ENCODE results near the gene TTLL5. TPM values are rescaled to one million over a fixed set of nuclear protein-coding genes. Genes with fewer than 3 reads are reported as not detected.
"Not testable (repeated sequence)": the region's sequence is repeated elsewhere in the genome, so short reads cannot be mapped to it uniquely, and the experiment has no call there.

The TTLL5 gene
- polyA plus RNA-seq, 4 donors, result 22.1 to 33.8 (median 28.9) TPM

DNA sequence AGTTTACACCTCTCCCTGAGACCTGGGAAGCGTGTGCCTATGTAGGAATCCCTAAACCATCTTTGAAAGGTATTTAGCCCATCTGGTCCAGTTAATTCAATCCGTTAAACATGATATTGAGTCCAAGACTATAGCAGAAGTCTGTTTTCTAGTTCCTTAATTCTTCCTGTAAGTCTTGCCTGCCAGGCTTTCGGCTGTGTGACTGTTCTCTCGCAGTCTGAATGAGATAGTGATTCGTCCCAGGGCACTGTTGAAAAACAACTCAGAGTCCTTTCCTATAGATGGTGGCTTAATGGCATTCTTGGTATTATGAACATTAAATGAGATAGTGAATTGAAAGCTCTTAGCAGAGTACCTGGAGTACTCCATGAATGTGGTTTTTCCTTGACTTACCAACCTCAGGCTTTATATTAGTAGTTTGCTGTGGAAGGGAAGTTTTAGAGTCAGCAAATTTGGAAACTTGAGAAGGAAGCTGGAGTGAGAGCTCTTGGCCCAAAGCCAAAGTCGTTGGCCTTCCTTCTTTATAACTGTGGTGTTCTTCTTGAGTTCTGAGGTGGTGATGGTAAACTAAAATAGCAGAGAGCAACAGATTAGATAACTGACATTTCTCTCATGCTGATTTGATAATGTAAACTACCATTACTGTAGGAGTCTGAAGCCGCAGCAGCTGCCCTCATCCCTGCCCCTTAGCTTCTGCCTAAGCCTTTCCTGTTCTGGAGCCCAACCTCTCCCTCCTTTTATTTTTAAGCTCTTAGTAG is 244.3 kb downstream of the TTLL5 start:
- peak in 3 of 4 donors; percentile 18 to 44 (median 40) for DNase-seq (ENCODE audit: low read depth in 4 of 4, low spot score in 3 of 4)

DNA sequence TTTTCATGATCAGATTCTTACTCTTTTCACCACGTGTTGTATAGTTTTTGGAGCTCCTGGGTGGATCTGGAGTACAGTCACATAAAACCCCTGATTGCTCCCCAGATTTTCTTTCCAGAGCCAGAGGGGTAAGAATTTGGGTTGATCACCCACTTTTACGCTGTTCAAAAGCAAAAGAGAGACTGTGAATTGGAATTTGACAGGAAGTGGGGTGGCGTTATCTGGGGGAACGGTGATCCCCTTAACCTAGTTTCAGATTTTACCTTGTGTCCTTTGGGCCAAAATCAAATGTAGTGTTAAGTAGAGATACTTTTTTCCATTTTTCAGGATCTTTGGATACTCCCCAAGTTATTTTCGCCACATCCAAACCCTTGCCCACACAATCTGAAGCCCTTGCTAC is 245.2 kb downstream of the TTLL5 start:
- DNase-seq (ENCODE audit: low read depth in 4 of 4, low spot score in 3 of 4), result no peak

DNA sequence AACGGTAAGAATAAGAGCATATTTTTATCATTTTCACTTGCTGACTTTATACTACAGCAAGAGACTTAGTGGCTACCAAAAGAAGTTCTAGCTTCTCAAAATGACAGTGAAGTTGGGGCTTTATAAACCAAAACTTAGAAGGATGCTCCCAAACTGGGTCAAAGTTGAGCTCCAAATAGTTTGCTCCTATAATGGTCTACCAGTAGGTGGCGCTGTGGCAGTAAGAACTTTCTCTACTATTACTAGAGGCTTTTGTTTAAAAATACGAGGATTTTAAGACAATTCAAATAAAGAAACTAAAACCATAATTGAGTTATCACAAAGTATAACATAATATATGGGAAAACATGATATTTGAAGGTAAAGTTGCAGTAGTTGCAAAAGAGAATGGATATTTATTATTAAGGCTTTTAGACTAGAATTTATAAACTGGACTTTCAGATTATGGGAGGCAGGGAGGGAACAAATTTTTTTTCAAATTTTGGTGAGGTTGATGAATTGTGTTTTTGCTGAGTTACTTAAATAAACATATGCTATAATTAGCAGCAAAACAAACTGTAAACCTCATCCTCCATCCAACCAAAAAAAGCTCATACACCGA is 245.7 kb downstream of the TTLL5 start:
- DNase-seq (ENCODE audit: low read depth in 4 of 4, low spot score in 3 of 4), result peak in 1 of 4 donors; percentile 29

DNA sequence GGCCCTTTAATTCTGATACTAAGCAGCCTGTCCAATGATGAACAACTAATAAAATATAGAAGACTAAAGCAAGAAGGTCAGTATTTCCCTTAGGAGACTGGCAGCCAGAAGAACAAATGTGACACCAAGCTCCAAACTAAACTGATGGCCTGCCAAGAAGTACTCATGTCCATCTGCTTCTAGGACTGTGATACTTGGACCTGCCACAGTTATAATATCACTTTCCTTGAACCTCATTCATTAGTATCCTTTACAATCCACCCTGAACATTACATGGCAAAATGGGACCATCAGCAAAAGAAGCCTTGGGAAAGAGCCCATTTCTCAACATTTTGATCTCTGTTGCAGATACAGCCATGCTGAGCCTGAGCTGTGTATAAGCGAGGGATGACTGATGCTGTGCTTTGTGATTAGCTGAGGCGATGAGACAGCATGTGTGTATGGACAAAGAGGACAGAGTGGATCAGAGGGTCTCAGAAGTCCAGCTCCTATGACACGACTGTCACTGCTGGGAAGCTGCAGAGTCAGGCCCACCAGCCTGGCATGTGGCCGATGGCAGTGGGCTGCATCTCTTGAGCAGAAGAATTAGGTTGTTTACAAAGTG is 246.8 kb downstream of the TTLL5 start:
- no peak for DNase-seq (ENCODE audit: low read depth in 4 of 4, low spot score in 3 of 4)

DNA sequence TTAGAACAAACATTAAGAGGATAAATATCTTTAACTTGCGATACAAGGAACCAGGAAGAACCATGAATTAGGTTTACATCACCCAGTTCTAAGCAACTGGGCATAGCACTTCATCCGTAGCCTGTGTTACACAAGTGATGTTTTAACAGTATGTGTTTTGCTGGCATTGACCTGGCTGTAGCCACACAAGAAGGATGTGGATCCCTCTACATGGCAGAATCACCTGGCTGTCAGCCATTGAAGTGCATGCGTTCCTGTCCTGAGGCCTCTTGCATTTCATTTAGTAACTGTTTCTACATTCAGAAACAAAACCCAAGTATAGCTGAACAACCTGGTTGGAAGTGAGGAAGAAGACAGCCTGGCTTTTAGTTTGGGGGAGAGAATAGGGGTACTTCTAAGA is 248.6 kb downstream of the TTLL5 start:
- no peak for DNase-seq (ENCODE audit: low read depth in 4 of 4, low spot score in 3 of 4)

DNA sequence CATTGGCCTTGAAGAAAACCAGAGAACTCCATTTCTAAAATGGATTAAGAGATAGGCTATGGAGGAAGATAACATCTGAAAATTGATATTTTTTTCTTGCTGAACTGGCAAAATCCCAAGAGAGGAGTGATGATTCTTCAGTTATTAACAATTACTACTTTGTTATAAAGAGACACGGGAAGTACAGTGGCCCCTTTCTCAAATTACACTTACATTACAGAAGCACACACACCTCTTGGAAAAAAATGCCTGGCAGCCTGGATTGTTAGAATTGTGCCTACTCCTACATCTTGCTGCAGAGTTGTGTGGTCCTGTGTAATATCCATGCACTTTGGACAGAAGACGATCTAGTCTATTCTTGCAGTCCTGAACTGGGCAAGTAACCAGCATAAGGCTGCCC is 249.0 kb downstream of the TTLL5 start:
- DNase-seq (ENCODE audit: low read depth in 4 of 4, low spot score in 3 of 4), result no peak

DNA sequence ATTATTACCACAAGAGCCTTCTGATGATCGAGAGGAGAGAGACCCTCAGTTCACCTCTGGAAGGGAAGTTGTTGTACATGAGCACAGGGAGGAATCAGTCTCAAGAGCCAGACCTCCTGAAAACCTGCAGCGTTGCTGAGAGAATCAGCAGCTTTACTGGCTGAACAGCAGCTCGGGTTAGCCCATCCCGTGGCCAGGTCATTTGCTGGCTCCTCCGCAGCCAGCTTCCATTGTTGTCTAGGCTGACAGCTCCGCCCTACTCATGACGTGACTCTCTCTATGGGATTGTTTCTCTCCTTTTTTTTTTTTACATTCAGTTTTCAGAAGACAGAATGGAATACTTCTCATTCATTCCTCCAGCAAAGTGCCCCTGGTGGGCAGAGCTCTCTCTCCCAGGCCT is 250.8 kb downstream of the TTLL5 start:
- DNase-seq (ENCODE audit: low read depth in 4 of 4, low spot score in 3 of 4), result no peak

DNA sequence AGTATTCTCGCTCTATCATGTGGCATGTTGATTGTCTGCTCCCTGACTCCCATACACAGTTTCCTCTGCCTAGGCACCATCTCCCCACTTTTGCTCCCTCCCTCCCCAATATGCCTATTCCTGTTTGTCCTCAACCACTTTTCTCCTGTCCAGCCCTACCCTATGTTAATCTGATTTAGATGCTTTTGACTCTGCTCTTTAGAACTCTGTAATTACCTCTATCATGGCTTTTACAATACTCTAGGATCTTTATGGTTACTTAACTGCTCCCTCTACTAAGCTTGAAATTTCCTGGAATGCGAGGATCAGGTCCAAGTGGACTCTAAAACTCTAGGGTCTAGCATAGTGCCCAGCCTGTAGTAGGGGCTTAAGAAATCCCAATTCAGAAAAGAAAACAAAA is 252.1 kb downstream of the TTLL5 start:
- no peak for DNase-seq (ENCODE audit: low read depth in 4 of 4, low spot score in 3 of 4)

DNA sequence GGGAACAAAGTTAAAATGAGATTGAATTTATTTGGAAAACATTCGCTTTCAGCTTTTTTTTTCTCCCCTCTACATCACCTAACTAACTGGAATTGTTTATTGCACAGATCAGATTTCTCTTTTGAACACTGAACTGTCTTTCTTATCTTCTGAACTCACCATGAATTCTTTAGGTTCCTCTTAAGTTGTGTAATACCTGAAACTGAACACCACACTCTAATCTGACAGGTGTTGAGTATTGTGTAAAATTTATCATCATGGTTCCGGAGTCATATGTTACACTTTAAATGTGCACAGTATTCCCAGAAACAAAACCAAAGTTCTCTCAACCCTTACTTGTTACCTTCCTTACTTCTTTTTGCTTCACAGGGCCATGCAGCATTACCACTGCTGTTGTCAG is 254.0 kb downstream of the TTLL5 start:
- DNase-seq (ENCODE audit: low read depth in 4 of 4, low spot score in 3 of 4), result no peak

DNA sequence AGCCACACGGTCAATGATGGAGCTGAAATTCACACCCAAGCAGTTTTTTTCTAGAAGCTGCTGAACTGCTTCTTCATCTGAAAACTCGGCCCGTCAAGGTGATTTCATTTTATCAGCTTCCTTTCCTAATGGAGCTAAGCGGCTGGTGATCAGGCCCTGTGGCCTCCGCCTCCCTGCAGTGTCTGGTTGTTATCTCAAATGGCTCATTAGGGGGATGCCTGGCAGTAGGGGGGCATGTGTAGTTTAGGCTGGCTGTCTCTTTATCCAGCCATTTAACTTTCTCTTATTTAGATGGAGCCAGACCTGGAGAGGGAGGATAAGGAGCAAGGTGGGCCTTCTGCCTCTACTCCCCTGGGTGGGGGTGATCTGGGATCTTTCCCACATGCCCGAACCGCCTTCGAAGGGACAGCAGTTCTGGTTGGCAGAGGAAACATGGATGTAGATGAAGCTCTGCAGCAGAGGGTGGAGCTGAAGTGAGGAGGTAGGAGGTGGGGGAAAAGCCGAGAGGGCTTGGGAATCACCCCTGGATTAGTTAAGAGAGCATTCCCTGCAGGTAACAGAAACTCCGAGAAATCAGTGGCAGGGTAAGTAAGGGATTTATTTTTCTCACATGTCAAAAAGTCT is 256.4 kb downstream of the TTLL5 start:
- no peak for DNase-seq (ENCODE audit: low read depth in 4 of 4, low spot score in 3 of 4)

DNA sequence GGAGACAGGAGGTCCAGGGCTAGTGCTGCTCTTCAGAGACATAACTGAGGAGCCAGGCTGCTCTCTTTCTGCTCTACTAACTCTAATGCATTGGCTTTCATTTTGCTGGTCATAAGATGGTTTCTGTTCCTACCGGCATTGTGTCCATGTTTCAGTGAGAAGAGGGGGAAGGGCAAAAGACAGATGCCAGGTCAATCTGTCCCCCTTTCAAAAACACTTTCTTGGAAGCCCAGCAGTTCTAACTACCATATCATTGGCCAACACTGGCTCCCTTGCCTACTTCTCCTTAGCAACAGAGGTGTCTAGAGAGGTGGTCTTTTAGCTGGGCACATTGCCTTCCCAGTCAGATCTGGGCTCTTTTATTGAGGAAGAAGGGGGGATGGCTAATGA is 256.9 kb downstream of the TTLL5 start:
- DNase-seq (ENCODE audit: low read depth in 4 of 4, low spot score in 3 of 4), result no peak

DNA sequence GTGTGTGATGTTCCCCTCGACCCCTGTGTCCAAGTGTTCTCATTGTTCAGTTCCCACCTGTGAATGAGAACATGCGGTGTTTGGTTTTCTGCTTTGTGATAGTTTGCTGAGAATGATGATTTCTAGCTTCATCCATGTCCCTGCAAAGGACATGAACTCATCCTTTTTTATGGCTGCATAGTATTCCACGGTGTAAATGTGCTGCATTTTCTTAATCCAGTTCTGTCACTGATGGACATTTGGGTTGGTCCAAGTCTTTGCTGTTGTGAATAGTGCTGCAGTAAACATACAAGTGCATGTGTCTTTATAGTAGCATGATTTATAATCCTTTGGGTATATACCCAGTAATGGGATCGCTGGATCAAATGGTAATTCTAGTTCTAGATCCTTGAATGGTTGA is 259.4 kb downstream of the TTLL5 start:
- not testable (repeated sequence) for DNase-seq (ENCODE audit: low read depth in 4 of 4, low spot score in 3 of 4)

DNA sequence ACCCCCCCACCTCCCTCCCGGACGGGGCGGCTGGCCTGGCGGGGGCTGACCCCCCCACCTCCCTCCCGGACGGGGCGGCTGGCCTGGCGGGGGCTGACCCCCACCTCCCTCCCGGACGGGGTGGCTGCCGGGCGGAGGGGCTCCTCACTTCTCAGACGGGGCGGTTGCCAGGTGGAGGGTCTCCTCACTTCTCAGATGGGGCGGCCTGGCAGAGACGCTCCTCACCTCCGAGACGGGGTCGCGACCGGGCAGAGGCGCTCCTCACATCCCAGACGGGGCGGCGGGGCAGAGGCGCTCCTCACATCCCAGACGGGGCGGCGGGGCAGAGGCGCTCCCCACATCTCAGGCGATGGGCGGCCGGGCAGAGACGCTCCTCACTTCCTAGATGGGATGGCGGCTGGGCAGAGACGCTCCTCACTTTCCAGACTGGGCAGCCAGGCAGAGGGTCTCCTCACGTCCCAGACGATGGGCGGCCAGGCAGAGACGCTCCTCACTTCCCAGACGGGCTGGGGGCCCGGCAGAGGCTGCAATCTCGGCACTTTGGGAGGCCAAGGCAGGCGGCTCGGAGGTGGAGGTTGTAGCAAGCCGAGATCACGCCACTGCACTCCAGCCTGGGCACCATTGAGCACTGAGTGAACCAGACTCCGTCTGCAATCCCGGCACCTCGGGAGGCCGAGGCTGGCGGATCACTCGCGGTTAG is 264.2 kb downstream of the TTLL5 start:
- not testable (repeated sequence) for DNase-seq (ENCODE audit: low read depth in 4 of 4, low spot score in 3 of 4)

DNA sequence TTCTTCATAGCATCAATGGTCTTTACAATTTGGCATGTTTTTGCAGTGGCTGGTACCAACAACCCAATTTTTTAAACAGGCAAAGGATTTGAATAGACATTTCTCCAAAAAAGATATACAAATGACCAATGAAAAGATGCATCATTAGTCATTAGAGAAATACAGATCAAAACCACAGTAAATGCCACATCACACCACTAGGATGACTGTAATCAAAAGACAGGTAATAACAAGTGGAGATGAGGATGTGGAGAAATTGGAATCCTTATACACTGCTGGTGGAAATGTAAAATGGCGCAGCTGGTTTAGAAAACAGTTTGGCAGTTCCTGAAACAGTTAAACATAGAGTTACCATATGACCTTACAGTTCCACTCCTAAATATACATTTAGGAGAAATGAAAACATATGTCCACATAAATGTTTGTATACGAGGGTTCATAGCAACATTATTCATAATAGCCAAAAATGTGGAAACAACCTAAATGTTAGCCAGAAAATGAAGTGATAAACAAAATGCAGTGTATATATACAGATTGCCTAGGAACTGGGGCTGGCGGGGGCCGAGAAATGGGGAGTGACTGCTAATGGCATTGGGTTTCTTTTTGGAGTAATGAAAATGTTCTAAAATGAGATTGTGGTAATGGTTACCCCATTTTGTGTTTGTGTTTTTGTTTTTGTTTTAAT is 265.5 kb downstream of the TTLL5 start:
- no peak for DNase-seq (ENCODE audit: low read depth in 4 of 4, low spot score in 3 of 4)

DNA sequence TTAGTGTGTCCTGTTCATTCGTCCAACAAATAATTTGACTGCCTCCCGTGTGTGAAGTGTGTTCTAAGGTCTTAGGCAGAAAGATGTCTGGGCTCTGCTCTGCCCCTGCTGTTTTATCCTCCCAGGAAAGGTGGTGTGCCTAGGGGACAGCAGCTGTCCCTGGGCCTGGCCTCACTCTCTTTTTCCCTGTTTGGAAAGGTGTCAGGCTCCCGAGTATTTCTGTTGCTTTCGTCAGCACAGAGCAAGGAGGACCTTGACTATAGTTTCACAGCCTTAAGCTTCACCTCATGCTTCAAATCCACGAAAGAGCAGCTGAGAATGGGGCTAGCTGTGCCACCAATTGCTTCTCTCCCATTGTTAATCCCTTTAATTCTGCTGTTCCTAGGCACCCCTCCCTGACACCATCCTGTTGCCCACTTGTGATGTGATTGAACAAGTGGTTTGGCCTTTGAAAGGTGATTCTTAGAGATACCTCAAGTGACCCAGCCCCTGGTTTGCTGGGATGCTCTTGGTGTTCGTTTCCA is 266.6 kb downstream of the TTLL5 start:
- DNase-seq (ENCODE audit: low read depth in 4 of 4, low spot score in 3 of 4), result no peak

DNA sequence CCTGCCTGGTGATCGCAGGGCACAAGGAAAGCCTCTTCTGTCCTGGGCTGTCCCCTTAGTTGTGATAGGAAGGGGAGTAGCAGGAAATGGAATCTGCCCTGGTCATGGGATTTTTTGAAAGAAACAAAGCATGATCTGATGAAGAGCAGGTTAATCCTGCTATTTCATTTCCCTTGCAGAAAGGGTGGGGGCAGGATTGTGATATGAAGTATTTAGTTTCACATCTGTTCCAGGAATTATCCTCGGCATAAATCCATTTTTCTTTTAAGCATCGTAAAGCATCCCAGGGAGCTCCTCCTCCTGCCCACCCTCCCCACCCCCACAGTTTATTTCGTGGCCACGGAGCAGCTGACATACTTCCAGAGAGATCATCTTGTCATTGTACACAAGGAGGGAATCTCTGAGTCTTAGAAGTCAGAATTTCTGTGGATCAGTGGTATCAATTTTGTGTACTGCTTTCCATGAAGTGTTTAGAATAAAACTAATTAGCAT is 267.7 kb downstream of the TTLL5 start:
- DNase-seq (ENCODE audit: low read depth in 4 of 4, low spot score in 3 of 4), result peak in 1 of 4 donors; percentile 29

DNA sequence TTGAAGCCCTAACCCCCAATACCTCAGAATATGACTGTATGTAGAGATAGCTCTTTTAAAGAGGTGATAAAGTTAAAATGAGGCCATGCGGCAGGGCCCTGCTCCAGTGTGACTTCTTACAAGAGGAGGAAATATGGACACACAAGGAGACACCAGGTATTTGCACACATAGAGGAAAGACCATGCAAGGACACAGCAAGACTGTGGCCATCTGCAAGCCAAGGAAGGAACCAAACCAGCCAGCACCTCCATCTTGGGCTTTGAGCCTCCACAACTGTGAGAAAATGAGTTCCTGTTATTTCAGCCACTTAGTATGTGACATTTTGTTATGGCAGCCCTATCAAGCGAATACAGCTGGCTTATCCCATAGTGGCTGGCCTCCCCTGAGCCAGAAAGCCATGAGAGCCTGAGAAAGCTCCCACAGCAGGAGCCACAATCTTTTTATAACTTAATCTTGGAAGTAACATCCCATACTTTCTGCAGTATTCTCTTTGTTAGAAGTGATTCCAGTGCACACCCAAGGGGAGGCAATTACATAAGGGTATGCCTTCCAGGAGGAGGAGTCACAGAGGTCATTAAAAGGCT is 272.8 kb downstream of the TTLL5 start:
- DNase-seq (ENCODE audit: low read depth in 4 of 4, low spot score in 3 of 4), result no peak

DNA sequence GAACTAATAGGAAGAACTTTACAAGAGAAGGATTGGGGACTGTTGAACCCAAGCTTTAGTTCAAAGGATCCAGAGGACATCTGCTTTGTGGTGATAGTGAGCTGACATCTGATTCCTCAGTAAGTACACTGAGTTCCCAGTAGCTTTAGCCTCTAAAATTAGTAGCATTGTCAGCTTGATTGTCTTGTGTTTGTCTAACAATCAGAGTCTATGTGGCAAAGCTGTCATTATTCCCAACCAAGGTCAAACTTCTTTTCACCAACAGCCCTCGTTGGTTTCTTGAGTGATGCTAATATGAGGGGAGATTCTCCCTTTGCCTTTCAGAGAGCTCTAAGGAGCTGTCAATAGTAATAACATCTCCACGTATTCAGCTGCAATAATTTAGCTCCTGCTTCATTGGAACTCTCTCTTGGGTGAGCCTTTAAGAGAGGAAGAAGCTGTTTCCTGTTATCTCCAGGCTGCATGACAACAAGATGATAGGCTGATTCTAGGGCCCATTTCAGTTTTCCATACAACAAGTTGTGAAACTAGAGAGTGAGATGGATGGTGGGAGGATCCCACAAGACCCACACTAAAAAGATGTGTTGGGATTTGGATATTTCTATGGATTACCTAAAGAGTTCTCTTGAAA is 274.1 kb downstream of the TTLL5 start:
- DNase-seq (ENCODE audit: low read depth in 4 of 4, low spot score in 3 of 4), result no peak

DNA sequence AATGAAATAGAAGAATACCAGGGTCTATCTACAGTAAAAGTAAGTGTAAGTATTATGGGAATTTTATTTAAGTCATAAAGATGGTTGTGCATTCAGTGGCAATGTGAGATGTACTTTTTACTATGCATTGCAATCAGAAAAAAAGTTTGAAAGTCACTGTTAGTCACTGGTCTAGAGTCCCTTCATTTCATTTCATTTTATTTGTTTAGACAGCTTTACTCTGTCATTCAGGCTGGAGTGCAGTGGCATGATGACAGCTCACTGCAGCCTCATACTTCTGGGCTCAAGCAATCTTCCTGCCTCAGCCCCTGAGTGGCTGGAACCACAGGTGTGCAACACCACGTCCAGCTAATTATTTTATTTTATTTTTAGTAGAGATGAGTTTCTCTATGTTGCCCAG is 278.2 kb downstream of the TTLL5 start:
- no peak for DNase-seq (ENCODE audit: low read depth in 4 of 4, low spot score in 3 of 4)

Measured in left renal pelvis (tissue), 4 donors.